CD4-positive, CD25-positive, alpha-beta regulatory T cell (primary cell): ENCODE results near the gene GLCE. TPM values are rescaled to one million over a fixed set of nuclear protein-coding genes. Genes with fewer than 3 reads are reported as not detected.
A peak's percentile ranks its signal among the peaks of the same experiment; 100 is the strongest.
"Not testable (repeated sequence)": the region's sequence is repeated elsewhere in the genome, so short reads cannot be mapped to it uniquely, and the experiment has no call there.

Source experiments
- ATAC-seq, 2 donors: fragments of 150-1000 bp; cut with Tn5 transposase; one replicate each; pipeline ENCODE4 v1.10.0; 2021; ENCODE audit warnings: low read depth in 2 of 2, moderate number of reproducible peaks in 2 of 2, moderate library complexity in 1 of 2
- DNase-seq, 3 donors: peaks; one replicate each; pipeline versions ENCODE4 v3.0.0 to v3.0.0-alpha.2; 2012 to 2022; ENCODE audit warnings: mixed read lengths in 1 of 3
- H3K27ac ChIP-seq: one replicate; pipeline ENCODE4 v1.7.0; 2013; ENCODE audit warnings: mild to moderate bottlenecking, low read length; ENCODE audit not compliant: insufficient read depth, poor library complexity, severe bottlenecking
- H3K27me3 ChIP-seq: one replicate; pipeline ENCODE4 v1.7.0; 2013; ENCODE audit warnings: low read length; ENCODE audit not compliant: control insufficient read depth, insufficient read depth
- H3K36me3 ChIP-seq: one replicate; pipeline ENCODE4 v1.7.0; 2013; ENCODE audit warnings: mild to moderate bottlenecking, low read length, moderate library complexity; ENCODE audit not compliant: control insufficient read depth, insufficient read depth
- H3K4me1 ChIP-seq: 2 replicates; pipeline ENCODE4 v1.7.0; 2013; ENCODE audit warnings: mild to moderate bottlenecking, low read length; ENCODE audit not compliant: insufficient read depth, control insufficient read depth, poor library complexity, severe bottlenecking
- H3K4me3 ChIP-seq: one replicate; pipeline ENCODE4 v1.7.0; 2013; ENCODE audit warnings: low read depth, mild to moderate bottlenecking, low read length, moderate library complexity
- H3K9me3 ChIP-seq, 2 experiments: 1 replicate in 1 of 2; 2 replicates in 1 of 2; pipeline ENCODE4 v1.7.0; 2013; ENCODE audit warnings: low read length in 2 of 2, mild to moderate bottlenecking in 1 of 2, moderate library complexity in 1 of 2; ENCODE audit not compliant: control insufficient read depth in 2 of 2
- H3K27ac Mint-ChIP-seq, 3 donors: one replicate each; pipeline ENCODE4 v1.8.0; 2020 to 2022; ENCODE audit warnings: mild to moderate bottlenecking in 3 of 3, mixed read lengths in 3 of 3, moderate library complexity in 2 of 3
- H3K27me3 Mint-ChIP-seq: one replicate; pipeline ENCODE4 v1.8.0; 2022; ENCODE audit warnings: mild to moderate bottlenecking, mixed read lengths
- H3K36me3 Mint-ChIP-seq: one replicate; pipeline ENCODE4 v1.8.0; 2020; ENCODE audit warnings: mixed read lengths
- H3K4me1 Mint-ChIP-seq, 4 donors: one replicate each; pipeline ENCODE4 v1.8.0; 2020 to 2022; ENCODE audit warnings: mixed read lengths in 4 of 4, mild to moderate bottlenecking in 1 of 4
- H3K4me3 Mint-ChIP-seq, 4 donors: one replicate each; pipeline ENCODE4 v1.8.0; 2020 to 2022; ENCODE audit warnings: mild to moderate bottlenecking in 4 of 4, mixed read lengths in 4 of 4, moderate library complexity in 3 of 4
- H3K9me3 Mint-ChIP-seq, 7 donors: one replicate each; pipeline ENCODE4 v1.8.0; 2020 to 2022; ENCODE audit warnings: mixed read lengths in 7 of 7, mild to moderate bottlenecking in 3 of 7, moderate library complexity in 2 of 7
- polyA plus RNA-seq, 4 donors: library from polyadenylated mRNA; unstranded; fragments of 300-500 nt; fragmentation: Illumina TruSeq; gene quantifications; one replicate each; pipeline ENCODE4 v1.2.3, GENCODE V29; 2021
- total RNA-seq: library from RNA; stranded (reverse); gene quantifications from one replicate; pipeline ENCODE4 v1.2.3, GENCODE V29; 2022

The GLCE gene
- total and polyA plus RNA-seq, 5 donors from 2014 or later: 12.7 to 23.4 (median 17.3) TPM

GRCh38 chr15:69161878-69162213 lies 1.4 kb downstream of the GLCE start:
- peak in 1 of 3 donors; percentile 2 for DNase-seq
- Histone ChIP-seq H3K4me1 (peaks cover 29% of the 10 kb centered on the region), H3K4me3 (peak overlapping the region; percentile 76), H3K36me3 (no peaks in the 10 kb centered on the region), H3K27me3 (no peaks in the 10 kb centered on the region), H3K9me3 (no peaks in the 10 kb centered on the region), H3K27ac (no peak overlapping the region)
- Mint-ChIP-seq H3K27me3 (peaks cover 5% of the 10 kb centered on the region), H3K4me3 (peak overlapping the region; percentile 96 to 98 (median 98)), H3K4me1 (peaks cover 27 to 42% (median 32%) of the 10 kb centered on the region in 4 donors), H3K36me3 (no peaks in the 10 kb centered on the region), H3K27ac (peak overlapping the region in 2 of 3 donors; percentile 86 to 88), H3K9me3 (peaks cover 0 to 3% (median 0%) of the 10 kb centered on the region in 7 donors)
- no peak for ATAC-seq

GRCh38 chr15:69163141-69163669 lies 2.8 kb downstream of the GLCE start:
- ATAC-seq (no peak), DNase-seq (no peak)
- no peak overlapping the region for H3K27ac Mint-ChIP-seq
- H3K27ac ChIP-seq: no peak overlapping the region
- H3K36me3 ChIP-seq: no peaks in the 10 kb centered on the region
- H3K9me3 ChIP-seq: no peaks in the 10 kb centered on the region
- H3K4me1 Mint-ChIP-seq: peaks cover 27 to 48% (median 33%) of the 10 kb centered on the region in 4 donors
- no peaks in the 10 kb centered on the region for H3K36me3 Mint-ChIP-seq
- H3K4me3 Mint-ChIP-seq: peak overlapping the region in 3 of 4 donors; percentile 31 to 96 (median 68)
- H3K4me1 ChIP-seq: peaks cover 29% of the 10 kb centered on the region
- H3K9me3 Mint-ChIP-seq: peaks cover 0 to 3% (median 0%) of the 10 kb centered on the region in 7 donors
- H3K27me3 Mint-ChIP-seq: peaks cover 3% of the 10 kb centered on the region
- H3K4me3 ChIP-seq: no peak overlapping the region
- no peaks in the 10 kb centered on the region for H3K27me3 ChIP-seq

GRCh38 chr15:69164807-69165636 lies 4.6 kb downstream of the GLCE start:
- Histone ChIP-seq H3K36me3 (no peaks in the 10 kb centered on the region), H3K4me3 (peak overlapping the region; percentile 22), H3K27ac (no peak overlapping the region), H3K4me1 (peaks cover 24% of the 10 kb centered on the region), H3K27me3 (no peaks in the 10 kb centered on the region), H3K9me3 (no peaks in the 10 kb centered on the region)
- DNase-seq: no peak
- peak overlapping the region in 2 of 3 donors; percentile 1 to 8 for H3K27ac Mint-ChIP-seq
- H3K4me1 Mint-ChIP-seq: peaks cover 27 to 43% (median 29%) of the 10 kb centered on the region in 4 donors
- ATAC-seq: no peak
- no peaks in the 10 kb centered on the region for H3K27me3 Mint-ChIP-seq
- H3K36me3 Mint-ChIP-seq: no peaks in the 10 kb centered on the region
- peak overlapping the region in 3 of 4 donors; percentile 7 to 72 (median 21) for H3K4me3 Mint-ChIP-seq
- peaks cover 0 to 3% (median 0%) of the 10 kb centered on the region in 7 donors for H3K9me3 Mint-ChIP-seq

- H3K27me3 Mint-ChIP-seq: no peaks in the 10 kb centered on the region
- DNase-seq (no peak), ATAC-seq (no peak)
- H3K4me1 Mint-ChIP-seq: peaks cover 26 to 43% (median 30%) of the 10 kb centered on the region in 4 donors
- peaks cover 0 to 3% (median 0%) of the 10 kb centered on the region in 7 donors for H3K9me3 Mint-ChIP-seq
- Histone ChIP-seq H3K27me3 (no peaks in the 10 kb centered on the region), H3K36me3 (no peaks in the 10 kb centered on the region), H3K9me3 (no peaks in the 10 kb centered on the region), H3K27ac (no peak overlapping the region), H3K4me3 (no peak overlapping the region), H3K4me1 (peaks cover 22% of the 10 kb centered on the region)
- no peaks in the 10 kb centered on the region for H3K36me3 Mint-ChIP-seq
- H3K4me3 Mint-ChIP-seq: peak overlapping the region in 2 of 4 donors; percentile 21 to 72
- no peak overlapping the region for H3K27ac Mint-ChIP-seq
These were observed 5.2 kb downstream of the GLCE start for GRCh38 chr15:69165637-69166025.

GRCh38 chr15:69167218-69167846 lies 6.9 kb downstream of the GLCE start:
- H3K4me1 ChIP-seq: peaks cover 10% of the 10 kb centered on the region
- no peak overlapping the region for H3K27ac ChIP-seq
- Mint-ChIP-seq H3K36me3 (no peaks in the 10 kb centered on the region), H3K27me3 (no peaks in the 10 kb centered on the region), H3K4me3 (no peak overlapping the region), H3K9me3 (no peaks in the 10 kb centered on the region), H3K27ac (no peak overlapping the region), H3K4me1 (peaks cover 20 to 44% (median 25%) of the 10 kb centered on the region in 4 donors)
- ATAC-seq: no peak
- no peaks in the 10 kb centered on the region for H3K36me3 ChIP-seq
- no peaks in the 10 kb centered on the region for H3K9me3 ChIP-seq
- H3K27me3 ChIP-seq: no peaks in the 10 kb centered on the region
- no peak for DNase-seq
- H3K4me3 ChIP-seq: no peak overlapping the region

- H3K27ac ChIP-seq, H3K36me3 Mint-ChIP-seq, H3K27me3 ChIP-seq, ATAC-seq, H3K4me3 ChIP-seq, H3K27me3 Mint-ChIP-seq, DNase-seq, H3K27ac Mint-ChIP-seq, H3K4me3 Mint-ChIP-seq, H3K9me3 Mint-ChIP-seq, H3K36me3 ChIP-seq, H3K9me3 ChIP-seq, H3K4me1 ChIP-seq: not testable (repeated sequence)
- H3K4me1 Mint-ChIP-seq: peaks cover 21 to 48% (median 30%) of the 10 kb centered on the region in 4 donors
These were observed 7.9 kb downstream of the GLCE start for GRCh38 chr15:69168361-69168760.

- peaks cover 23 to 45% (median 28%) of the 10 kb centered on the region in 4 donors for H3K4me1 Mint-ChIP-seq
- H3K4me3 Mint-ChIP-seq, H3K27me3 Mint-ChIP-seq: not testable (repeated sequence)
These were observed 9.1 kb downstream of the GLCE start for GRCh38 chr15:69169540-69169939.

More at GRCh38 chr15:69169540-69169939, 9.1 kb downstream of the GLCE start:
- H3K36me3 ChIP-seq, H3K9me3 Mint-ChIP-seq, H3K4me3 ChIP-seq, H3K4me1 ChIP-seq, H3K36me3 Mint-ChIP-seq, DNase-seq, ATAC-seq, H3K9me3 ChIP-seq, H3K27me3 ChIP-seq, H3K27ac ChIP-seq, H3K27ac Mint-ChIP-seq: not testable (repeated sequence)
